GM19099 (cell line): Measurements from ENCODE around the gene GAS2L1.

ENCODE experiments used
- POLR2A ChIP-seq: IDR thresholded peaks from 3 replicates; pipeline ENCODE4 v1.6.1; 2011; ENCODE audit warnings: low read depth; ENCODE audit not compliant: insufficient read length; ENCODE audit errors: extremely low read depth

The GAS2L1 gene

DNA sequence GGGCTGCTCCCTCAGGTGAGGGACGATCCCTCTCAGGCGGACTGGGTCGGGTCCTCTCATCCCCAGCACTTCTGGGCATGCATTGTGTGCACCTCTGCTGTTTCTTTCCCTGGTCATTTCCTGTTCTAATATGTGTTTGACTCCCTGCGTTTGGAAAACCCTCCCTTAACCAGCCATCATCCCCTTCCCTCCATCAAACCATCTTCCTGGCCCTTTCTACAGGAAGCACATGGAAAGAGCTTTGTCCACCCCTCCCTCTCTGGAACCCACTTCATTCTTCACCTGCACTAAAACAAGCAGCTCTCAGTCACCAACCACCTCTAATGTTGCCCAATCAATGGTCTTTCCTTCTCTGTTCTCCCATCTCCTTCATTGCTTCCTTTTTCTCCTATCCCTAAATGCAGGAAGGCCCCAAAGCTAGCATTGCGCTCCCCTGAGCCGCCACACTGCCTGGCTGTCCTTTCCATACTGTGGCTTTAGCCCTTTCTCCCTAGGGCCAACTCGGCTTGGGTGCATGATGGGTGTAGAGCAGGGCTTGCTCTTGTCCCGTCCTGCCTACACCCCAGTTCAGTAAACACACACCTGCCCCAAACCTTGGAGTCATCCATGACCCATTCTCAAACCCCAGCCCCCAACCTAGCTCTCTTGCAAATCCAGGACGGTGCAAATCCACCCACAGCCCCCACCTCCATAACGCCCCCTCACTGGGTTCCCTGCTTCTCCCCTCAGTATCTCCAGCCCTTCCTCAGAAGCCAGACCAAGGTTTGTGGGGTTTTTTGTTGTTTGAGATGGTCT, 5.4 kb upstream of the GAS2L1 start:
- no peak for TF ChIP-seq POLR2A

GRCh38 chr22:29301716-29302401, 4.6 kb upstream of the GAS2L1 start:
- no peak for TF ChIP-seq POLR2A

GRCh38 chr22:29302402-29302680, 4.1 kb upstream of the GAS2L1 start:
- TF ChIP-seq POLR2A = no peak

DNA sequence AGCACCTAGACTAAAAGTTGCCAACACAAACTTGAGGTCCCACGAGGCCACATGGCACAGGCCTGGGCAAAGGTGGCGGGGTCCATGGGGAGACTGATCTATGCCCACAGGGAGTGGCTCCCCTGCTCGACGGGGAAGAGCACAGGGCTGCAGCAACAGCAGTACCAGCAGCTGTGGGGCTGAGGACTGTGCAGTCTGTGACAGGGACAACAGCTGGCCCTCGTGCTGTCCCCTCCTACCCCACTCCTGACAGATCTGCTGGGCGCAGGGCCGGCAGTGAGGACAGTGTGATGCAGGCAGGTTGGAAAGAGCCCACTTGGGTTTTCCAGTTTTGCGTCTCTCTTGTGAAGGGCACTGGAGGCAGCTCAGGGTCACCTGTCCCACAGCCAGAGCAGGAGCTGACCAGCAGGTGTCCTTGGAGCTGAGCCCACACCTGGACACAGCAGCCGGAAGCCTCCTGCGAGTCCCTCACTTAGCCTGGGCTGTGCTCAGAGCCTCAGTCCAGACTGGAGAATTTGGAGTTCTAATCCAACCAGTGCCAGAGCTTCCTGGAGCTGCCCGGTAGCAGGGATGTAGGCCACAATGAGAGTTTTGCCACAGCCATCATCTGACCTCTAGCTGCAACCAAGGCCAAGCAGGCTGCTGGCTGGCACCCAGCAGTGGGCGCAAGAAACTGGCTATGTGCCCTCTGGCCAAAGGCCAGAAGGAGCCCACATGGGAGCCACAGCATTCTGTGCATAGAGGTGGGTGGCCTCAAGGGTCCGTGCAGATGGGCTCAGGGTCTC, 3.6 kb upstream of the GAS2L1 start:
- no peak for TF ChIP-seq POLR2A

GRCh38 chr22:29305836-29306174, 645 bp upstream of the GAS2L1 start:
- no peak for TF ChIP-seq POLR2A

DNA sequence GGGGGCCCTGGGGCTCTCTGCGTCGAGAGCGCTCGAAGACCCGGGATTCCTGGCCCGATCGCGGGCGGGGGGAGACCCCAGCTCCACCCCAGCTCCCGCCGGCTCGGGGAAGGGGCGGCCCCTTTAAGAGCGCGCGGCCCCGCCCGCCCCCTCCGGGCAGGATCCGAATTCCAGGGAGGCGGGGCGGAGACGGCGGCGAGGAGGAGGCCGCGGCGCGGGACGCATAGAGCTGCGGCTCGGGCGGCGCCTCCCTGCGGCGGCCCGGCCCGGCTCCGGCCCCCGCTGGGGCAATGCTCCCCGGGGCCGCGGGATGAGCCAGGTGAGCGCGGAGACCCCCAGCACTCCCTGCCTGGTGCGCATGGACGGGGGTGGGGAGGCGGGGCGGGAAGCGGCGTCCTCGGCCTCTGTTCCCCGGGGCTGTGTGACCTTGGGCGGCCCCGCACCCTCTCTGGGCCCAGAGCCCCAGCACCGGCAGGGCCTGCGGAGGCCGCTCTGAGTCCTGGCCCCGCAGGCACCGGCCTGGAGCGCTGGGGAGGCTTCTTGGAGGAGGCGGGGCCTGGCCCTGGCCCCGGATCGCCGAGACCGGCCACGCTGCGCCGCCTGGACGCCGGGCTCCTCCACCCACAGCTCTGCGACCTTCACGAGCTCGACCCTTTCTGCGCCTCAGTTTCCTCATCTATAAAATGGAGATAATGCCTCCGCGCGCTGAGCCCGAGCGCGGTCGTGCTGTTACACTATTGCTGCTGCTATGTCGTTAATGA, 565 bp downstream of the GAS2L1 start:
- TF ChIP-seq POLR2A = no peak

DNA sequence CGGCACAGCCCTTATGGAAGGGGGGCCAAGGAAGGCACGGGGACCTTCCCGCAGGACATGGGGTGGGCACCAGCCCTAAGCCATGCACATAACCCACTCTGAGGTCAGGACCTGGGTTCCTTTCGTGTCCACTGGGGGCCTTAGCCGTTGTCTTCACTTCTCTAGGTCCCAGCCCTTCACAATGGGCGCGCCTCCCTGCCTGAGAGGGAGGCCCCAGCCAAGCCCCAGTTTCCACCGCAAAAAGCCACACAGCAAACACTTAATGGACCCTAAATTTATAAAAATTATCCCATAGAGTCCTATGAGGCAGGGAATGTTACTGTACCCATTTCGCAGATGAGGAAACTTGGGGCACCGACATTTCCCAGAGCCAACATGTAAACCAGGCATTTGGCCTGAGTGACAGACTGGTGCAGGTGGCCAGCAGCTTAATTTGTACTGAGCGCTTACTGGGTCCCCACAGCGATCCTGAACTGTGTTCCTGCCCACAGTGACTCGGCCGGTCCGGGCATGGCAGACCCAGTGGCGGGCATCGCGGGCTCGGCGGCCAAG, 1.2 kb downstream of the GAS2L1 start:
- no peak for TF ChIP-seq POLR2A

DNA sequence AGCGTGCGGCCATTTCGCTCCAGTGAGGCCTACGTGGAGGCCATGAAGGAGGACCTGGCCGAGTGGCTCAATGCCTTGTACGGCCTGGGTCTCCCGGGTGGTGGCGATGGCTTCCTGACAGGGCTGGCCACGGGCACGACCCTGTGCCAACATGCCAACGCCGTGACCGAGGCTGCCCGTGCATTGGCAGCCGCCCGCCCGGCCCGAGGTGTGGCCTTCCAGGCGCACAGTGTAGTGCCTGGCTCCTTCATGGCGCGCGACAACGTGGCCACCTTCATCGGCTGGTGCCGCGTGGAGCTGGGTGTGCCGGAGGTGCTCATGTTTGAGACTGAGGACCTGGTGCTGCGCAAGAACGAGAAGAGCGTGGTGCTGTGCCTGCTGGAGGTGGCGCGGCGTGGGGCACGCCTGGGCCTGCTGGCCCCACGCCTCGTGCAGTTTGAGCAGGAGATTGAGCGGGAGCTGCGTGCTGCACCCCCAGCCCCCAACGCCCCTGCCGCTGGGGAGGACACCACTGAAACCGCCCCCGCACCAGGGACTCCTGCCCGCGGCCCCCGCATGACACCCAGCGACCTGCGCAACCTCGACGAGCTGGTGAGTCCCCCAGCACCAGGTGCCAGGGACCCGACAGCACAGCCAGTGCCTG, 1.8 kb downstream of the GAS2L1 start:
- no peak for TF ChIP-seq POLR2A

DNA sequence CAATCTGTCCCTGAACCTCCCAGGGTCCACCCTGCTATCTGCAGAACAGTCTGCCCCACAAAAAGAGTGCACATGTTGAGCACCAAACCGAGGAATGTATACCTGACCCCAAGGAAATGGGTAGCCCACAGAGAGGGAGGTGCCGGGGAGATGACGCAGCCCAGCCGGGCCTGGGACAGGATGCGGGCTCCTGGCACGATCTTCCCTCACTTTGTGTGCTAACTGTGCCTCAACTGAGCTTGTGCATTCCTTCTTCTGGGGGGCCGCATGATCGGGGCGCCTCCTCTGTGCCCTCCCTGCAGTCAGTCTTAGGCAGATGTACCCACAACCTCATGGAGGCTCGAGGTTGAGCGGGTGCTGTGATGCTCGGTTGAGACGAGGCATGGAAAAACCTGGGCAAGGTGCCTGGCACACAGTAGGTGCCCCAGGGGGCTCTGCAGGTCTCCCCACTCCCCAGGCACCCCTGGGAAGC, 2.4 kb downstream of the GAS2L1 start:
- no peak for TF ChIP-seq POLR2A

DNA sequence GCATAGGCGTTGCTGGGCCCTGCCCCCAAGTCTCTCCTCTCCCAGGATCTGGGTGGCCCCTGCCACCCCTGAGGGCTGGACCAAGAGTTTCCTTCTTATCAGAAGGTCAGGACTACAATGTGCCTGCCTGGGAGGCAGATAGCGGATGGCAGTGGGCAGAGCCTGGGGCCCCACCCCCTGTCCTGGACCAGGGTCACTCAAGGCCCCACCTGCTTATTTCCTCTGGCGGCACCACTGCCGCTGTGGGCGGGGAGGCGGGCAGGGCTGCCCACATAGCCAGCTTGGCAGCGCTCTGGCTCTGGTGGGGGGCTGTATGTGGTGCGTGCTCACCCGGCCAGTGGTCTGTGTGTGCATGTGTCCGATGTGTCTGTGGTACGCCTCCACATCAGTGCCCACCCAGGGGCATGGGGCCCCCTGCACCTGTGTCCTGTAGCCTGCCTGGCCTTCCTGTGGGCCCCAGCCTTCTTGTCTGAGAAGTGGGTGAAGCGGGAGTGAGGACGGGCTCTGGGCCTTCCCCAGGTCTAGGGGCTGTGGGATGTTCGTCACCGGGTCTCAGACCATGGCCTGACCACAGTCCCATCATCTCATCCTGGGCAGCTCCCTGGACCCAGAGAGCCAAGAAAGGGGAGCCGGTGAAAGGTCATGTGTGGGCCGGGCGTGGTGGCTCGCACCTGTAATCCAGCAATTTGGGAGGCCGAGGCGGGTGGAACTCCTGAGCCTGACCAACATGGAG, 3.0 kb downstream of the GAS2L1 start:
- TF ChIP-seq POLR2A = no peak

DNA sequence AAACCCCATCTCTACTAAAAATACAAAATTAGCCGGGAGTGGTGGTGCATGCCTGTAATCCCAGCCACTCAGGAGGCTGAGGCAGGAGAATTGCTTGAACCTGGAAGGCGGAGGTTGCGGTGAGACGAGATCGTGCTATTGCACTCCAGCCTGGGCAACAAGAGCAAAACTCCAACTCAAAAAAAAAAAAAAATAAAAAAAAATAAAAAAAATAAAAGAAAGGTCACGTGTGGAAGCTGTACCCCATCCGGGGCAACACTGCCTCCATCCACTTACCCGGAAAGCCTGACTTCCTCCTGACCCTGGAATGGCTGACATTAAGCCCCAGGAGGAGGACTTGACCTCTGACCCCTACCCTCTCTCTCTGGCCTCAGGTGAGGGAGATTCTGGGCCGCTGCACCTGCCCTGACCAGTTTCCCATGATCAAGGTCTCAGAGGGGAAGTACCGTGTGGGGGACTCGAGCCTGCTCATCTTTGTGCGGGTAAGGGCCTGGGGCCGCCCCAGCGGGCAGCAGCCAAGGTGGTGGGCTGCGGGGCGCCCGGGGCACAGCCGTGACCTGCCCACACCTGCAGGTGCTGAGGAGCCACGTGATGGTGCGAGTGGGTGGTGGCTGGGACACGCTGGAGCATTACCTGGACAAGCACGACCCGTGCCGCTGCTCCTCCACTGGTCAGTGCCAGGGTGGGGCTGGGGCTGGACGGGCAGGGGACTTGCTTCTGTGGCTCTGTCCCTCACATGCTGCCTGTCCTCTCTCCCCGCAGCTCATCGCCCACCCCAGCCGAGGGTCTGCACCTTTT, 3.8 kb downstream of the GAS2L1 start:
- no peak for TF ChIP-seq POLR2A

DNA sequence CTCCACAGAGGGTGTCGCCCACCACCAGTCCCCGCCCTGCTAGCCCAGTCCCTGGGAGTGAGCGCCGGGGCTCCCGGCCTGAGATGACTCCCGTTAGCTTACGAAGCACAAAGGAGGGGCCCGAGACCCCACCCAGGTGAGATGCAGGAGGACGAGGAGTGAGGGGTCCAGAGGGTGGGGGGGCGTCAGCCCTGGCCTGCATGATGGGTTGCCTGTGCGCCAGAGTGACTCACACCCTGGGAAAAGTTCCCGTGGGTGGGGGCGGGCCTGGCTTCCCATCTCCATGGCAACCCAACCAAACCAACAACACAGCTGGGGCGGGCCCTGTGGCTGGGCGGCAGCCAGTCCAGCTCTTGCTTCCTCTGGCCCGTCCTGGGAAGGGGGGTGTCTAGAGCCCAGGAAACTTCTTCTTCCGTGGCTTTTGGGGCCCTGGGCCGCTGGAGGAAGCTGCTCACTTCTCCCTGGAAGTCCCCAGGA, 4.5 kb downstream of the GAS2L1 start:
- TF ChIP-seq POLR2A = no peak
